SHP77 treated with DMSO at 0.1 percent for 48 hours (cell line): Measurements from ENCODE around the gene BAZ1B.
"Not testable (repeated sequence)": the region's sequence is repeated elsewhere in the genome, so short reads cannot be mapped to it uniquely, and the experiment has no call there.

Experiments used
- DNase-seq: peaks from one replicate; lab custom pipeline; 2025; lab: John Stamatoyannopoulos, UW

The BAZ1B gene

GRCh38 chr7:73503229-73503628 lies 18.9 kb downstream of the BAZ1B start:
- DNase-seq, result no peak

DNA sequence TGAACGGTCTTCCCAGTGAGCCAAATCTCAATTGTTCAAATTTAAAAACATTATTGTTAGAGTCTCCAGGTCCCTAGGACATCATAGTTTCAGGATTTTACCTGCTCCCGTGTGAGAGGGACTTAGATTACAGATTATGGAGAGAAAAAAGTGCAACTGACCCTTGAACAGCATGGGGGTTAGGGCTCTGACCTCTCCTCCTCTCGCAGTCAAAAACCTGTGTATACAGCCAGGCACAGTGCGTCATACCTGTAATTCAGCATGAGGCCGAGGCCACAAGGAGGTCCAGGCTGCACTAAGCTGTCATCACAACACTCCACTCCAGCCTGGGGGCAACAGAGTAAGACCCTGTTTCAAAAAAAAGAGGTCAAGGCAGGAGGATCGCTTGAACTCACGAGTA lies 25.5 kb downstream of the BAZ1B start:
- DNase-seq, result no peak

- not testable (repeated sequence) for DNase-seq
Measured at GRCh38 chr7:73495507-73495906, 26.6 kb downstream of the BAZ1B start.

DNA sequence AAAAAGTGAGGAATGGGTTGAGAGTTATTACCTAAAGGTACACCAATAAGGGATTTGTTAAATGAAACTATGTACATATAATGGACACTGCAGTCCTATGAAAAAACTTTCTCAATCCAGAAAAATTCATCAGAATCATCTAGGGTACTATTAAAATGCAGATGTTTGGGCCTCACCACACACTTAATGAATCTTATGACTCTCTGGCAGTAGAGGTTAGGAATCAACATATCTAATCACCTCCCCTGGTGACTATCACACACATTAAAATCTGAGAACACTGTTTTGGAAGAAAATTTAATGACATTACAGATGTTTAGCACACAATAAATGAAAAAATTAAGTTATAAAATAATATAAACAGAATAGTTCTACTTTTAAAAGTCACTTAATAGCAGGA lies 32.1 kb downstream of the BAZ1B start:
- DNase-seq, result no peak

DNA sequence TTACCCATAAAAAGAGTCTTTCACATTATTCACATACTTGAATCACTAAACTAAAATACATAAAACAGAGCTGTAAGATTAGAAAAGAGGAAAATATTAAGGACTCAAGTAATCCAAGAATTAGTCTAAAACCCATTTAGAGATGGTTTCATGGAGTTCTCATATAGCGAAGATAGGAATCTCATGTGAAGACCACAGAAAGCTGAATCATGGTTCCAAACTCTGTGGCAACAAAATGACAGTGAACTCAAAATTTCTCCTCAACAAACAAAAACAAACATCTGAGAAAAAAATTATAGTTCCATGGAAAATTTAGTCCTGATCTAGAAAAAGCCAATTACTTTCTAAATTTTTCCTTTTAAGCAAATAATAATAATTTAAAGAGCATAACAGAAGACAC lies 34.6 kb downstream of the BAZ1B start:
- DNase-seq, result no peak

DNA sequence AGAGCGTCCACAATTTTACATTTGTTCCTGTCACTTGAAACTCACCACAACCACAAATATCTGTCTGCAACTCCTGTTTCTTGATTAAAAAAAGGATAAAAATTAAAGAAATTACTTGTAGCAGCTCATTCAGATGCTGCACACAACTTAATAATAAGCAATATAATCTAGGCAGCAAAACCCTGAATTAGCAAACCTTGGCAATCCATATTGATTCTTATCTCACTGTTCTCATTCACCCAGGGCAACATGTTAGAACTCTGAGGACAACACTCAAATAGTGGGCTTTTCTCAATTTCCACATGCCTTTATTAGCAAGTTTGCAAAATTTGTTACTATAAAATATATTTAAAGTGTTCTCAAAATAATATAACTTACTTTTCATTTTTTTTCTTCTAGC lies 38.9 kb downstream of the BAZ1B start:
- DNase-seq, result no peak

DNA sequence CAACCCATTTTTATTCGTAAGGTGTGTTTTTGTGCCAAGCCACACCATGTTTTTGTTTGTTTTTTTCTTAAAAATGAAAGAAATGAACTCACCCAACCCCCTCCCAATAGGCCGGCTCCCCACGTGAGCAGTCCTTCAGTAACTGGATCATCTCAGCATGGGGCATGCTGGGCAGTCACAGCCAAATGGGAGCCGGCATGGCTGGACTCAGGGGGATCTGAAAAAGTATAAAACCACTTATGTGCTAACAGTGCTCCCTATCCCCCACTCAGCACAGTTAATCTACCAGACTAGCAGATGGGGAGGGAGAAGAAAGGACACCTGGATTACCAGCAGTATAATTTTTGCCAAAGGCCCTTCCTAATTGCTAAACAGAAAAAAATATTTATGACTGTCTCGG lies 39.3 kb downstream of the BAZ1B start:
- no peak for DNase-seq

- DNase-seq, result not testable (repeated sequence)
Measured at GRCh38 chr7:73481521-73481920, 40.6 kb downstream of the BAZ1B start.

DNA sequence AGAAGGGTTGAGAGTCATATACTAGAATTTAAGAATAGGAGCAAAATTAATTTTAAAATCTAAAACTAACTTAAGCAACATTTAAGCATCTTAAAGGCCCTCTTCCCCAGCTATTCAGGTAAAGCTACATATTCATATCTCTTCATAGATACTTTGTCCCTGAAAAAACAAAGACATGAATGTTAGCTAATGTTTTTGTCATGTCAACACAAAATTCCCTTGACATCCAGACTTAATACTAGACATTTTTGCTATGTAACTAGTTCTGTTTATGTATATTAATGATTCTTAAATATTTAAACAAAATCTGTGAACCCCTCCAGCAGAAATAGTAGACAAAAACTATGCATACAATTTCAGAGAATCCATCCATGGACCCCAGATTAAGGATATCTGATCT lies 43.5 kb downstream of the BAZ1B start:
- DNase-seq, result no peak

DNA sequence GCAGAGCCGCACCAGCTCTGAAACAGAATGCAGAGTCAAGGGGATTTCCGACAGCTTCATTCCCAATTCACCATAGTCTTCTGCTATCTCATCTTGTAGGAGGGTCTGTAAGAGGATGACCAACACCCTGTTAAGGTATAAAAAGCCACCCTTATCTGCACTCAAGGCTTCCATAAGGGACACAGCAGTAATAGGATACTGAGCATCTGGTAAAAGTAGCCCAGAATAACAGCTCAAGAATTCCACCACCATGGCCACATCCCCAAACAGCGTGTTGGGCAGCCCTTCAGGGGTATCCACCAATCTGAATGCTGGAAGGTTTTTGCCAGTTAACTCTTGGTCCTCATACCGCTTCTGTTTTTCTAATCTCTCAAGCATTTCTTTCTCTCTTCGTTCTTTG lies 44.7 kb downstream of the BAZ1B start:
- DNase-seq, result no peak

- no peak for DNase-seq
Measured at GRCh38 chr7:73470208-73470607, 51.9 kb downstream of the BAZ1B start.

GRCh38 chr7:73467046-73467445 lies 55.0 kb downstream of the BAZ1B start:
- DNase-seq, result not testable (repeated sequence)

DNA sequence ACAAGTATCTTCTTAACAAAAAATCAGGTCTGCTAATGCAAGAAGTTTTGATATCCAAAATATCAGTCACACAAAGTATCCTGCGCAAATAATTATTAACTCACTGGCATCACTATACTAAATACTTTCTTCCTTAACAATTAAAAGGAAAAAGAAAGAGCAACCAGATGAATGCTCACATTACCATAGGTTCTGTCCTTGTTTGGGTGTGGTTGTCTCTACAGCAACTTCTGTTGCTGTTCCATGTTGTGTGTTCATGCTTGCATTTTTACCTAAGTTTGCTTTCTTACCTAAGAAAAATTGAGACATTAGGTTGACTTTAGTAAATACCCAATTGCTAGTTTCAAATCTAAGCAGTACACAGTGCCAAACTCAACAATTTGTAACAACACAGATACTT lies 56.0 kb downstream of the BAZ1B start:
- no peak for DNase-seq

DNA sequence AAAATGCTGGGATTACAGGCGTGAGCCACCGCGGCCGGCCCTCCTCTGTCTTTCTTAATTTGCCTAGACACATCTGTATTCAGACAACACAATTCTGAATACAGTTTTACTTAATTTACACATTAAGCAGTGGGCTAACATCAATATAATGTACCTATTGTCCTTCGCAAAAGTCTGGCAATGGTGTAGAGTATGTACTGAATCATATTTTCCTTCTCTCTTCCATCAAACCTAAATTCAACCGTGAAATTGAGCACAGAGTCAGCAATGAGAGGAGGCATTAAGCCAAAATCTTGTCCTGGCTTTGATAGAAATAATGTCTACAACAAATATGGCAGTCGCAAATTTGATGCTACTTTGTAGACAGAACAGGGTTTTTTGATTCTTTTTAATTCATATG lies 58.1 kb downstream of the BAZ1B start:
- DNase-seq, result no peak

- no peak for DNase-seq
Measured at GRCh38 chr7:73463260-73463659, 58.8 kb downstream of the BAZ1B start.

DNA sequence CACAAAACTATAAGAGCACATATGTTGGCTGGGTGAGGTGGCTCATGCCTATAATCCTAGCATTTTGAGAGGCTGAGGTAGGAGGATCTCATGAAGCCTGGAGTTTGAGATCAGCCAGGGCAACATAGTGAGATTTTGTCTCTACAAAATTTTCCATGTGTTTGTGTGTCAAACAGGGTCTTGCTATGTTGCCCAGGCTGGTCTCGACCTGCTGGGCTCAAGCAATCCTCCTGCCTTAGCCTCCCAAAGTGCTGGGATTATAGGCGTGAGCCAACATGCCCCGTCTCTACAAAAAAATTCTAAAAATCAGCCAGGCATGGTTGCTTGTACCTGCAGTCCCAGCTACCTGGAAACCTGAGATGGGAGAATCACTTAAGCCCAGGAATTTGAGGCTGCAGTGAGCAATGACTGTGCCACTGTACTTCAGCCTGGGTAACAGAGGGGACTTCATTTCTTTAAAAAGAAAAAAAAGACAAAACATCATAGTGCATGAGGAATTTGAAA lies 60.3 kb downstream of the BAZ1B start:
- no peak for DNase-seq

GRCh38 chr7:73454424-73454823 lies 67.7 kb downstream of the BAZ1B start:
- no peak for DNase-seq

DNA sequence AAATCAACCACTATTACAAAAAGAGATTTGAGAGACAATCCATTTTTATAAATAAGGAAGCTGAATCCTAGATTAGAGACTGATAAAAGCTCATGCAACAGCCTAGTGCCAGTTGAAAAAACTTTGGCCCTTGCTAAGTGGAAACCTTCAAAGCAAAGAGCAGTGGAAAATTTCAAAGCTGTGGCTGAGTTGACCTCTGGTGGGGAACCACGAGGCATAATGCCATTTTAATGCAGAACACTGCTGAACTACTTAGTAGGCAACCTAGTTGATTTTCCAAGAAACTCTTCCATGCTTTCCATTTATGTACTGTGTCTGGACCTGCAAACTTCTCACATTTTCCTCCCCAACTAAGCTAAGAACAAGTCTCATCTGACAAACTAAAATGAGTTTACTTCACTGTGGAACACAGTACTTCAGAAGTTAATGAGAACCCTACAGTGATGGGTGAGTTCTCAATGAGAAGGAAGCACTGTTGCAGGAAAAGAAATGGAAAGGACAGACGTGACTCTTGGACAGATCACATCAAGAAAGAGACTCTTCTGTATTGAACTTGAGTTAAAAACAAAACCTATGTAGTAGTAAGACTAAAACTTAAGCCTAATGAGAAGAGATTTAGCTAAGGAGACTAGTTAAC lies 69.0 kb downstream of the BAZ1B start:
- no peak for DNase-seq

DNA sequence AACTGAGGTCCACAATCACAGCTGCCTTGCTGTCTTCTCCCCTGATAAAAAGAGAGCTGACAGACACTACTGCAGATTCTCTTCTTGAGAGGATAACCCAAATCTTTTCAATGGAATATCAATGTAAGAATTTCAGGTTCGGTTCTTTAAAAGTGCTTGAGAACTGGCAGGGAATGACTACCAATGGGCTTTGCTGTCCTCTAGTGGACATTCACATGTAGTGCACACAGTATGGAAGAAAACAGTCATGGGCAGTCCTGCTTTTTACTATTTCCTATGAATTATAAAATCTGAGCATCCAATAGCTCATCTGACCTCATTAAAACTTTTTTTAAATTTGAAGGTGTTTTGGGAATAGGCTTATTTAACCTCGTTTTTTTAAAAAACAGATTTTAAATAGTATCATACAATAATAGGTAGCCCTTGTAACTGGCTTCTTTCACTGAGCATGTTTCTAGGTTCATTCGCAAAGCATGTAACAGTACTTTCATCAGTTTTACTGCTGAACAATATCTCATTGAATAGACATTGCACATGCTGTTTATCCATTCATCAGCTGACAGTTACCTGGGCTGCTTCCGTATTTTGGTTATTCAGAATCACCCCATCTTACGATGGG lies 70.2 kb downstream of the BAZ1B start:
- DNase-seq, result no peak

GRCh38 chr7:73449422-73449821 lies 72.7 kb downstream of the BAZ1B start:
- DNase-seq, result no peak

GRCh38 chr7:73448609-73449008 lies 73.5 kb downstream of the BAZ1B start:
- no peak for DNase-seq

DNA sequence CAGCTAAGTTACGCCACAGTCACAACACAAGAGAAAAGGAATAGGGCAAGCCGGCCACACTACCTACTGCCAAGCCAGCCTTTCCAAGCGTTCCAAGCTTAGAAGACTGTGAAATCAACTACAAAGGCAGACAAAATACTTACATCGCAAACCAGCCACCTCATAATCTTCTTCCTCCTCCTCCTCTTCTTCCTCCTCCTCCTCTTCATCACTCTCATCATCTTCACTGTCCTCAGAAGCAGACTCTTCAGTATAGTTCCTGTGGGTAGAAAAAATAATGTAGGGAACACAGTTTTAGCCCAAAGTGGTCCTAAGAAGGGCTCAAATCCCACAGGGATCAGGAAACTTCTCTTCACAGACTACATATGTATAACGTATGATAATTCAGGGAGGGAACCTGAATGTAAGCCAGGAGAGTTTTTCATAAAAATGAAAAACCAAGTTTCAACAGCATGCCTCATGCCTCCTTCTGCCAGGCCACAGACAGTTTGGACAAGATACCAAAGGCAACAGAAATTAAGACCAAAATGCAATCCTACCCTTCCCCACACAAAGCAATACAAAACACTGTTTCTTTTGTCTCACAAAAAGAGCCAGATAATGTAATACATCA lies 74.9 kb downstream of the BAZ1B start:
- no peak for DNase-seq

GRCh38 chr7:73446682-73447081 lies 75.4 kb downstream of the BAZ1B start:
- no peak for DNase-seq
